Naive B cell (primary cell): ENCODE measurements around the gene ANKRD53. TPM values are rescaled to one million over a fixed set of nuclear protein-coding genes. Genes with fewer than 3 reads are reported as not detected.

Source experiments
- ATAC-seq, 2 donors: fragments of 150-1000 bp; cut with Tn5 transposase; 2 replicates each; pipeline ENCODE4 v1.10.0; 2021; ENCODE audit warnings: low read depth in 2 of 2, mild to moderate bottlenecking in 2 of 2, moderate library complexity in 2 of 2
- DNase-seq: peaks from one replicate; pipeline ENCODE4 v3.0.0; 2022
- H3K27ac Mint-ChIP-seq, 6 donors: one replicate each; pipeline ENCODE4 v1.8.0; 2020 to 2022; ENCODE audit warnings: mild to moderate bottlenecking in 6 of 6, mixed read lengths in 6 of 6, moderate library complexity in 5 of 6, inconsistent platforms in 2 of 6
- H3K27me3 Mint-ChIP-seq, 3 donors: one replicate each; pipeline ENCODE4 v1.8.0; 2021 to 2022; ENCODE audit warnings: mixed read lengths in 3 of 3, mild to moderate bottlenecking in 1 of 3
- H3K36me3 Mint-ChIP-seq, 2 donors: one replicate each; pipeline ENCODE4 v1.8.0; 2020 to 2022; ENCODE audit warnings: mixed read lengths in 2 of 2, inconsistent platforms in 1 of 2, mild to moderate bottlenecking in 1 of 2
- H3K4me1 Mint-ChIP-seq, 3 donors: one replicate each; pipeline ENCODE4 v1.8.0; 2020 to 2022; ENCODE audit warnings: mixed read lengths in 3 of 3, inconsistent platforms in 1 of 3, mild to moderate bottlenecking in 1 of 3, moderate library complexity in 1 of 3
- H3K4me3 Mint-ChIP-seq, 8 donors: one replicate each; pipeline ENCODE4 v1.8.0; 2020 to 2022; ENCODE audit warnings: mild to moderate bottlenecking in 8 of 8, mixed read lengths in 8 of 8, moderate library complexity in 8 of 8, inconsistent platforms in 2 of 8
- H3K9me3 Mint-ChIP-seq, 7 donors: one replicate each; pipeline ENCODE4 v1.8.0; 2020 to 2022; ENCODE audit warnings: mixed read lengths in 7 of 7, mild to moderate bottlenecking in 5 of 7, inconsistent platforms in 2 of 7, moderate library complexity in 1 of 7
- polyA plus RNA-seq, 6 donors: library from polyadenylated mRNA; unstranded; fragments of 300-500 nt; fragmentation: Illumina TruSeq; gene quantifications; one replicate each; pipeline ENCODE4 v1.2.3, GENCODE V29; 2021; ENCODE audit warnings: low read depth in 6 of 6

ANKRD53 gene
- polyA plus RNA-seq, 6 donors from 2014 or later, result not detected

- no peaks in the 10 kb centered on the region for H3K27me3 Mint-ChIP-seq
- peaks cover 0 to 18% of the 10 kb centered on the region in 2 donors for H3K36me3 Mint-ChIP-seq
- no peak for DNase-seq
Observed at GRCh38 chr2:70983506-70984227, 5.2 kb downstream of the ANKRD53 start.

DNA sequence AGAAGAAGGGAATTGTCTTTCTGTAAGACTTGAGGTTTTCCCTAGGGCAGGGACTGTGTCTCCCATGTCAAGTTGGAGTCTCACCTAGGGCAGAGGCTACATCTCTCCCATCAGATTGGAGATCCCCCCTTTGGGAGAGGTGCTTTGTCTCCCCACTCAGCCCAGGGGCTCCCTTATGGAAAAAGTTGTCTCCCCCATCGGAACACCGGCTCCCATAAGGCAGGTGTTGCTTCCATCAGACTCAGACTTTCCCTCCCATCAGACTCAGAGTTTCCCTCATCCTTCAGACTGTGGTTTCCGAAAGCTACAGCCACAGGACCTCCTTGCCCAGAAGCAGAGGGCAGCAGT lies 5.8 kb downstream of the ANKRD53 start:
- Mint-ChIP-seq H3K4me1 (peaks cover 15 to 29% (median 28%) of the 10 kb centered on the region in 3 donors), H3K36me3 (peaks cover 0 to 21% of the 10 kb centered on the region in 2 donors), H3K4me3 (peak overlapping the region in 2 of 8 donors; percentile 46 to 50), H3K27ac (peak overlapping the region in 1 of 6 donors; percentile 71), H3K27me3 (no peaks in the 10 kb centered on the region), H3K9me3 (no peaks in the 10 kb centered on the region)
- DNase-seq (no peak), ATAC-seq (no peak)

More at GRCh38 chr2:70983506-70984227, 5.2 kb downstream of the ANKRD53 start:
- no peak overlapping the region for H3K4me3 Mint-ChIP-seq
- peaks cover 15 to 28% (median 26%) of the 10 kb centered on the region in 3 donors for H3K4me1 Mint-ChIP-seq
- ATAC-seq, result no peak
- H3K9me3 Mint-ChIP-seq, result no peaks in the 10 kb centered on the region
- H3K27ac Mint-ChIP-seq, result no peak overlapping the region

GRCh38 chr2:70984576-70985282 lies 6.3 kb downstream of the ANKRD53 start:
- no peaks in the 10 kb centered on the region for H3K9me3 Mint-ChIP-seq
- peak overlapping the region in 6 of 8 donors; percentile 33 to 66 (median 48) for H3K4me3 Mint-ChIP-seq
- peak overlapping the region in 1 of 6 donors; percentile 71 for H3K27ac Mint-ChIP-seq
- peak; percentile 100 for ATAC-seq
- H3K36me3 Mint-ChIP-seq, result peaks cover 0 to 21% of the 10 kb centered on the region in 2 donors
- H3K4me1 Mint-ChIP-seq, result peaks cover 15 to 29% (median 24%) of the 10 kb centered on the region in 3 donors
- DNase-seq, result peak; percentile 76
- H3K27me3 Mint-ChIP-seq, result no peaks in the 10 kb centered on the region

DNA sequence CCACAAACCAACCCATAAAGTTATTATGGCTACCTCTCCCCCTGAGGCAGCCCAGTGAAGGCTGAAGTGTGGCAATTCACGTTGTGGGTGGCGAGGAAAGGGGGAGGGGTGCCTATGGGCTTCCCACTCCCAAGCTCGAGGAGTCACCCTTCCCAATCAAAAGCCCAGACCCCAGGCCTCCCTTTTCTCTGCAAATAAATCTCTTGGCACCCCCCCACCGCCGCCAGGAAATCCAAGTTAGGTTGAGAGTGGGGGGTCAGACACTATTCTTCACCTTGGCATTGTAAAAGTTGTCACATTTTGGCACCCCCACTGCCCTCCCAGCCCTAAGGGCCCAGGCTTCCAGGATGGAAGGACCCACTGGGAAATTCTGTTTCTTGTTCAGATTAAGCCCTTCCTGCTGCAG lies 6.9 kb downstream of the ANKRD53 start:
- DNase-seq (no peak), ATAC-seq (no peak)
- Mint-ChIP-seq H3K27me3 (no peaks in the 10 kb centered on the region), H3K4me1 (peaks cover 15 to 29% (median 24%) of the 10 kb centered on the region in 3 donors), H3K36me3 (peaks cover 0 to 21% of the 10 kb centered on the region in 2 donors), H3K27ac (peak overlapping the region in 1 of 6 donors; percentile 72), H3K9me3 (no peaks in the 10 kb centered on the region), H3K4me3 (peak overlapping the region in 1 of 8 donors; percentile 47)

DNA sequence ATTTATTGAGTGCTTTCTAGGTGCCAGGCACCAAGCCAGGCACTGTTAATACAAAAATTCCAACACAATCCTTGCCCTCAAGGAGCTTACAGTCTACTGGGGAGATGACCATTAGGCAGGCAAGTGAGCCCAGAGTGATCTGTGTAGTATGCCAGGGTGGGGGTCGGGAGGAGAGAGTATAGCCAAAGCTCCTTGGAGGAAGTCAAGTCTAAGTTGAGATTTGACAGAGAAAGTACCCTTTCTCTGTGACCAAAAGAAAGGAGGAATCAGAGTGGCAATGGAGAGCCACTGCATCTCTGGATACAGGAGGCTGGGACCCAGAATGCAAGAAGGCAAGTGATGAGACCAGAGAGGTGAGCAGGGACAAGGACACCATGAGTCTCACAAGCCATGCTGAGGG lies 7.5 kb downstream of the ANKRD53 start:
- DNase-seq (no peak), ATAC-seq (no peak)
- H3K36me3 Mint-ChIP-seq, result peaks cover 0 to 21% of the 10 kb centered on the region in 2 donors
- no peak overlapping the region for H3K4me3 Mint-ChIP-seq
- peaks cover 16 to 34% (median 26%) of the 10 kb centered on the region in 3 donors for H3K4me1 Mint-ChIP-seq
- H3K27me3 Mint-ChIP-seq, result no peaks in the 10 kb centered on the region
- no peaks in the 10 kb centered on the region for H3K9me3 Mint-ChIP-seq
- peak overlapping the region in 1 of 6 donors; percentile 34 for H3K27ac Mint-ChIP-seq

GRCh38 chr2:70986499-70987189 lies 8.2 kb downstream of the ANKRD53 start:
- H3K9me3 Mint-ChIP-seq, result no peaks in the 10 kb centered on the region
- peak overlapping the region in 3 of 6 donors; percentile 25 to 72 (median 34) for H3K27ac Mint-ChIP-seq
- ATAC-seq (no peak), DNase-seq (no peak)
- no peaks in the 10 kb centered on the region for H3K27me3 Mint-ChIP-seq
- H3K36me3 Mint-ChIP-seq, result peaks cover 0 to 21% of the 10 kb centered on the region in 2 donors
- H3K4me3 Mint-ChIP-seq, result no peak overlapping the region
- H3K4me1 Mint-ChIP-seq, result peaks cover 20 to 40% (median 30%) of the 10 kb centered on the region in 3 donors

GRCh38 chr2:70987386-70987785 lies 9.0 kb downstream of the ANKRD53 start:
- DNase-seq (no peak), ATAC-seq (no peak)
- H3K4me1 Mint-ChIP-seq, result peaks cover 23 to 43% (median 35%) of the 10 kb centered on the region in 3 donors
- H3K27ac Mint-ChIP-seq, result no peak overlapping the region
- H3K9me3 Mint-ChIP-seq, result no peaks in the 10 kb centered on the region
- H3K4me3 Mint-ChIP-seq, result no peak overlapping the region
- H3K36me3 Mint-ChIP-seq, result peaks cover 0 to 21% of the 10 kb centered on the region in 2 donors
- no peaks in the 10 kb centered on the region for H3K27me3 Mint-ChIP-seq

GRCh38 chr2:70988151-70988550 lies 9.7 kb downstream of the ANKRD53 start:
- DNase-seq (no peak), ATAC-seq (no peak)
- peak overlapping the region in 1 of 6 donors; percentile 94 for H3K27ac Mint-ChIP-seq
- peaks cover 28 to 49% (median 42%) of the 10 kb centered on the region in 3 donors for H3K4me1 Mint-ChIP-seq
- peaks cover 0 to 21% of the 10 kb centered on the region in 2 donors for H3K36me3 Mint-ChIP-seq
- no peaks in the 10 kb centered on the region for H3K9me3 Mint-ChIP-seq
- H3K27me3 Mint-ChIP-seq, result no peaks in the 10 kb centered on the region
- H3K4me3 Mint-ChIP-seq, result no peak overlapping the region

GRCh38 chr2:70988726-70989648 lies 10.6 kb downstream of the ANKRD53 start:
- Mint-ChIP-seq H3K27me3 (no peaks in the 10 kb centered on the region), H3K9me3 (no peaks in the 10 kb centered on the region), H3K36me3 (peaks cover 0 to 21% of the 10 kb centered on the region in 2 donors), H3K27ac (peak overlapping the region in 3 of 6 donors; percentile 19 to 94 (median 34)), H3K4me3 (no peak overlapping the region), H3K4me1 (peaks cover 36 to 58% (median 50%) of the 10 kb centered on the region in 3 donors)
- no peak for DNase-seq
- ATAC-seq, result no peak

- no peak for ATAC-seq
- Mint-ChIP-seq H3K27ac (no peak overlapping the region), H3K4me3 (peak overlapping the region in 1 of 8 donors; percentile 59), H3K27me3 (no peaks in the 10 kb centered on the region), H3K9me3 (no peaks in the 10 kb centered on the region), H3K36me3 (peaks cover 0 to 21% of the 10 kb centered on the region in 2 donors), H3K4me1 (peaks cover 33 to 50% (median 43%) of the 10 kb centered on the region in 3 donors)
- DNase-seq, result no peak
Observed at GRCh38 chr2:70990216-70990615, 11.8 kb downstream of the ANKRD53 start.

- DNase-seq, result no peak
Observed at GRCh38 chr2:70991142-70991541, 12.7 kb downstream of the ANKRD53 start.

GRCh38 chr2:70991742-70992141 lies 13.3 kb downstream of the ANKRD53 start:
- Mint-ChIP-seq H3K27ac (peak overlapping the region in 2 of 6 donors; percentile 37 to 54), H3K4me1 (peaks cover 34 to 48% (median 38%) of the 10 kb centered on the region in 3 donors), H3K27me3 (no peaks in the 10 kb centered on the region), H3K9me3 (no peaks in the 10 kb centered on the region), H3K4me3 (peak overlapping the region in 5 of 8 donors; percentile 20 to 59 (median 30)), H3K36me3 (peaks cover 0 to 10% of the 10 kb centered on the region in 2 donors)
- DNase-seq (no peak), ATAC-seq (no peak)

More at GRCh38 chr2:70991142-70991541, 12.7 kb downstream of the ANKRD53 start:
- Mint-ChIP-seq H3K27me3 (no peaks in the 10 kb centered on the region), H3K36me3 (peaks cover 0 to 16% of the 10 kb centered on the region in 2 donors), H3K27ac (peak overlapping the region in 2 of 6 donors; percentile 65 to 81), H3K4me1 (peaks cover 37 to 51% (median 42%) of the 10 kb centered on the region in 3 donors), H3K4me3 (peak overlapping the region in 2 of 8 donors; percentile 44 to 59), H3K9me3 (no peaks in the 10 kb centered on the region)
- ATAC-seq, result no peak
